SKM-1 (cell line): ENCODE measurements around the gene CSRNP3.
A peak's percentile ranks its signal among the peaks of the same experiment; 100 is the strongest.

Source experiments
- DNase-seq: peaks from one replicate; lab custom pipeline; 2025; ENCODE audit not compliant: unreplicated experiment; lab: John Stamatoyannopoulos, UW

CSRNP3 gene

DNA sequence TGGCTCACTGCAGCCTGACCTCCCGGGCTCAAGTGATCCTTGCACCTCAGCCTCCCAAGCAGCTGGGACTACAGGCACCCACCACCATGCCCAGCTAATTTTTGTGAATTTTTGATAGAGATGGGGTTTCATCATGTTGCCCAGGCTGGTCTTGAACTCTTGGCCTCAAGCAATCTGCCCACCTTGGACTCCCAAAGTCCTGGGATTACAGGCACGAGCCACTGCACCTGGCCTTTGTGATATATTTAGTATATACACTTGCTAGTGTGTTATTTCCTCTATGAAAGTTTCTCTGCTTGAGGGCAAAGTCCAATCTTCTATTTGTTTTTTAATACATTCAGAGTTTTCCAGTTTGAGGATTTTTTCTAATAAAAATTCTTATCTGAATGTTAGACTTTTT is 205.3 kb downstream of the CSRNP3 start:
- no peak for DNase-seq

DNA sequence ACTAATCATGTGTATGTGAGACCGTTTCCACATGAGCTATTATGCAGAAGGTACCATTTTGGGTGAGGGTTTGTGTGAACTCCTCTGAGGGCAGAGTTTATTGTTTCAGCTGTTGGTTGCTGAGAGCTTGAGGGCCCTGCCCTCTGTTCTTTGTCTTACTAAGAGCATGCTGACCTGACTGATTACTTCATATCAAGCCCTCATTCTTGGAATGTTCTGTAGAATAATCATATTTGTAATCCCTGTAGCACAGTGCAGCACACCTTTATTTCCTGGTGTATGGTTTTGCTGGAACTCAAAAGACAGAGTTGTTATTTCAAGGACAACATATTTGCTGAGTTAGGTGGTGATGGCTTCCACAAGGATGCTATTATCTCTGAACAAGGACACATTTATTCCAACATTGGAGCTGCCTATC is 206.1 kb downstream of the CSRNP3 start:
- DNase-seq: no peak

DNA sequence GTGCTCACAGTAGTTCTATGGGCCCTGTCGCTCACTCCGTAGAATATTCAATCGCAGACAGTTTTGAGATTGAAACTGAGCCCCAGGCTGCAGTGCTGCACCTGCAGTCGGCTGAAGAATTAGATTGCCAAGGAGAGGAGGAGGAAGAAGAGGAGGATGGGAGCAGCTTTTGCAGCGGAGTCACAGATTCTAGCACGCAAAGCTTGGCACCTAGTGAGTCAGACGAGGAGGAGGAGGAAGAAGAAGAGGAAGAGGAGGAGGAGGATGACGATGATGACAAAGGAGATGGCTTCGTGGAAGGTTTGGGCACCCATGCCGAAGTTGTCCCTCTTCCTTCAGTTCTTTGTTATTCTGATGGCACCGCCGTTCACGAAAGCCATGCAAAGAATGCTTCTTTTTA is 209.4 kb downstream of the CSRNP3 start:
- no peak for DNase-seq

DNA sequence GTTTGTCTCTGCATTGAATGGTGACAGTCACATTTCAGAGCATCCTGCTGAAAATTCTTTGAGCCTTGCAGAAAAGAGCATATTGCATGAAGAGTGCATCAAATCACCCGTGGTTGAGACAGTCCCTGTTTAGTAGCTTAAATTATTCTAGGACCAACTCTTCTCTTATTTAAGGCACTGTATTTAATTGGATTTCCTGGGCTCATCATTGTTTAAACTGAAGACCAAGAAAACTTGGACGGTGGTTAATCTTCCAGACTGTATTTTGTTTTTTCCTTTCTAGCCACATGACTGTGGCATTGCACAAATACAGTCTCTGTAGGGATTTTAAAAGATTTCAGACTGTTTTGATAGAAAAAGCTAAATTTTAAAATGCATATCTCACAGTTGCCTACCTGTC is 210.1 kb downstream of the CSRNP3 start:
- no peak for DNase-seq

DNA sequence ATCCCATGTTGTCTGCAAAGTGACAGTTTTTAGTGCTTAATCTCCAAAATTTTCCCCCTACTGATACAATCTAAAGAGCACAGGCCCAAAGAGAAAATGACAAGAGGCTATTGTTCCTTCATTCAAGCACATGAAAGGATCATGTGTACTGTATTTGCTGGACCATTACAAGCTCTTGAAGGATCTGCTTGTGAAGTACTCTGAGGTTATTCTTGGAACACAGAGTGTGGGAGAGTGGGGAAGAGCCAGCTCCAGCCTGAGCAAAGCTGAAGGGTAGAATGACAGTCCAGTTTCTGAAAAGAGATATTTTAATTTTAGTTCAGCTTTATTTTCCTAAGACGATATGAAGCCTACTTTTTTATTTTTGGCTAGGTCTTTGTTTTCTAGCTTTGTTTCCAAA is 212.3 kb downstream of the CSRNP3 start:
- DNase-seq: no peak

DNA sequence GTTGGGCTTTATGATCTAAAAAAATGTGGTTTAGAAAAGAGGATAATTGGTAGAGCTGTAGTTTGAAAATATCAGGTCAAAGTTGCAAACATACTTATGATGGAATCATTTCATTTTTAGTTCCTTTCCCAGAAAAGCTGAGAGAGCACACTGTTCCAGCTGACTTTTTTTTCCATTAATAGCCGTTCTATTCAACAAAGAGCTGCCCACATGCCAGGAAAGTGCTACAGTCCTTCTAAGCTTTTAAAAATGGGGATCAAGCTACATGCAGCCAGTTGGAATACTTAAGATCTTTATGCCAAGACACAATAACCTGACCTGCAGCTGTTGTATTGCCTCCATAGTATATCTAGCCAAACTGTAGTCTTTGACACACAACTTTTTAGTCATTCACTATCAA is 213.0 kb downstream of the CSRNP3 start:
- DNase-seq: no peak

DNA sequence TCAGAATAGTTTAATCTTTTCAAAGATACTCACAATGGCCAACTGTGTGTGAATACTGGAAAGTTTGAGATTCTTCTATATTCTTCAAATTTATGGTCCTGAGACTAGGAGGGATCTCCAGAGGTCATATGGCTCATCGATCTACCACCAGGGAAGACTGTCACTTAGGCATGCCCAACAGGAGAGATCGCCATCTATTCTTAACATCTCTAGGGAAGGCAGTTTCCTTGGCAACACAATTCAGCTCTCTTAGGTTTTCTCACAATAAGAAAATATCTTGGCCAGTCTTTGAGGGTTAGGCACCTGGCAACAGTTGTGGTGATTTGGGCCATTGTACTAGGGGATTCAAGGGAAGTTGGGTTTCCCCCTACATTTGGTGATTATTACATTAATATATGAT is 217.3 kb downstream of the CSRNP3 start:
- no peak for DNase-seq

DNA sequence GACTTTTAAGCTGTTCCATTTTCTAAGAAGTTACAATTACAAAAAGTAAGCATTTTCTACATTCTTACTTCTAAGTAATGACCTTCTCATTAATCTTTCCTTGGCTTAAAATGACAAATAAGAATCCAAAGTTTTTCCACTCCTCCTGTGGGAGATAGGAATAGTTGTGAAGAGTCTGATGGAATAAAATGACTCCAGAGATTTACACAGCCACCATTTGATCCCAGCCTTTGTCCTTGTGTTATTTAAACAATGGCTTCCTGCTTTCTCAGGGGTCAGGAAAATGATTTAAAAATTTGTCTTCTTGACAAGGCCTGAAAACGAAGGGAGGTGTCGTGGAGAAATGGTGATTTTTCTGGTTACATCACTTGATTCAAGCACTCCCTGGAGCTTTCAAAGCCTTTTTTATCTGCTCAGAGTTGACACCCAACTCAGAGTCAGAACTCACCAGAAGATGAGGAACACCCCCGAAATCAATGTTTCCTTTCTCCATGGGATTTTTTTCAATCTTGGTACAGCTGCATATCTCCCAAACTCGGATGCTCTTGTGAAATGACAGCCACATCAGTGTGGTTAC is 218.0 kb downstream of the CSRNP3 start:
- no peak for DNase-seq

DNA sequence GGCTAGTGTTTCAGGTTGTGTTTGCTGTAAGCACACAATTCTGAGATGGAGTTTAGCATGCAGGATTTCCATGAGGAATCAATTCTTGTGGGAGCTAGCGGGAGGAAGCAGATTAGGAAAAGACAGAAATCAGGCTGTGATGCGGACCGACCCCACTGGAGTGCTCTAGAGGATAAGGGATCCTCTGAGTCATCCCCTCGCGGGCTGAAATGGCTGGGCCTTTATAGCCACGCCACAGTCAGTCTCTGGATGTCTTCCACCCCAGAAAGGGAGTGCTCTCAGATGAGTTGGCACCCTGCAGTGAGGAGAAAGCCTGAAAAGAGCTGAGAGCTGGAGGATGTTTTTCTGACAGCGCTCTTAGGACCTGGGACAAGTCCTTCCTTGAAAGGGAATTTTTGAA is 222.1 kb downstream of the CSRNP3 start:
- DNase-seq: no peak

DNA sequence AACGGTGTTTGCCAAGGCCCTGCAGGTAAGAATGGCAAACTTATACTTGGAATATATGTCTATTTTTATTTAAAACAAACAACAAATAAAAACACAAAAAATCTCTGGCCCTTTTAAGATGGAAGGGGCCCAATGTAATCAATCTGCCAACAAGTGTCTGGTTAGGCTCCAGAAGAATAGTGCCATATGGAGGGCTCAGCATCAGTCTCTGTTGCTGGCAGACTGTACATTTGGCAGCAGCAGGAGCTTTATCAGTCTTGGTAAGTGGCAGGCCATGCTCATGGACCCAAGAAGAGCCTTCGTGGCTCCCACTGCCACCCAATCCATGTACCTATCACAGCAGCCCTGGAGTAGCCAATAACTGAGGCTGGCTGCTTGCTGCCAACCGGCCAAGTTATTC is 223.4 kb downstream of the CSRNP3 start:
- no peak for DNase-seq

DNA sequence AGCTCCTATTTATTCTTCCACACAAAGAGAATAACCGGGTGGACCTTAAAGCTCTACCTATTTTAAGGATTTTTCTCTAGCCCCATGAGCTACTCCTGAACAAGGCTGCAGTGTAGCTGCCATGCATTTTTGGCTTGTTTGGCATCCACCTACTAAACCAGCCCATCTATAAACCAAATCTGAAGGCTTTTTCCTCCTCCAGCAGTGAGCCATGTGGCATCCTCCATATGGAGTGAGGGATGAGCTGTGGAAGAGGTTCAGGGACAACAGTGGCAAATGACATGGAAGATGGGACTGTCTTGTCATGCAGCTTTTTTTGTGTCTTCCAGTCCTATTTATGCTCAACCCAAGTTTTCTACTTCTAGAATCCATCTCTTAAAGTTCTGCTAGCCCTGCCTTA is 224.3 kb downstream of the CSRNP3 start:
- DNase-seq: no peak

DNA sequence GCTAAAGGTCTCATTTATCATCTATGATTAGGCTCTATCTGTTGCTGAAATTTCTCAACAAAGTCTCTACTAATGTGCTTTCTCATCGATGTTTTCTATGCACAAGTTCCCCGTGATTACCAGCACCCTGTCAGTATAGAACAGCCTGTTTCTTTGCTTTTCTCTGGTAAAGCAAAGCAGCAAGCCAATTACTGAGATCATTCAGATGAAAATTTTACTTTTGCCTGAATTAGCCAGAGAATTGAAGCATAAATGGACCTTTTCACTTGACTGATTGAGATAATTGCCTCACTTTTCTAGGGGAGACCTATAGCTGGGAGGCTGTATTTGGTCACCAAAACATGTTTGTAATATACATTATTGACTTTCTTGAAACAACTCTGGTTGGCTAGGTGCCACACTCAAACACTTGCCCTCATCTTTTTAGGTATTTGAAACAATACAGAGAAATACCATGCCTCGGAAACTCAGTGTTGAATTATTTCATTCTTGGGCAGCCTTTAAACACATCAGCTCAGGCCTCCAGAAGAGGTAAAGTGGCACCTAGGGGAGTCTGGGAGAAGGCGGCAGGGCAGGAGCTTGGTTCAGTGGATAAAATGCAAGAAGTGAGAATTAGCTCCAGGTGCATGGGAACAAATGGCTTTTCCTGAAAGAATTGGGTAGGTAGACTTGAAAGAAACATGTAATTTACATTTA is 228.4 kb downstream of the CSRNP3 start:
- DNase-seq: no peak

DNA sequence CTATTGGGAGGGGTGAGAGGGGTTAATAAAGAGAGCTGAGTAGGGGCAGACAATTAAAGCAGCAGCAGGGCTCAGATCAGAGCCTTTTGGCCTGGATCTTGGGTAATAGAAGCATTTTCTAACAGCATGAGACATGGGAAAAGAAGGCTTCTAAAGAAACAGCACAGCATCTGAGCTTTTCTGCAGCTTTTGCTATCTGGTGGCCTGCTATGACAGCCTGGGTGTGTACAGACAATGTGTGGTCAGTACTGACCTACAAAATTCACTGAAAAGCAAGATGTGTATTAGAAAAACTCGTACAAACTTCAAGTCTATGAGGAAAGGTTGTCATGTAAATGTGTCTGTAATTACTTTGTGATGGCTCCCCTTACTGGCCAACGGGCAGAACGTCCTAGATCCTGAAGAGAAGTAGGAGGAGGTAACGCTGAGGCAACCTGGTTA is 229.0 kb downstream of the CSRNP3 start:
- peak; percentile 48 for DNase-seq

DNA sequence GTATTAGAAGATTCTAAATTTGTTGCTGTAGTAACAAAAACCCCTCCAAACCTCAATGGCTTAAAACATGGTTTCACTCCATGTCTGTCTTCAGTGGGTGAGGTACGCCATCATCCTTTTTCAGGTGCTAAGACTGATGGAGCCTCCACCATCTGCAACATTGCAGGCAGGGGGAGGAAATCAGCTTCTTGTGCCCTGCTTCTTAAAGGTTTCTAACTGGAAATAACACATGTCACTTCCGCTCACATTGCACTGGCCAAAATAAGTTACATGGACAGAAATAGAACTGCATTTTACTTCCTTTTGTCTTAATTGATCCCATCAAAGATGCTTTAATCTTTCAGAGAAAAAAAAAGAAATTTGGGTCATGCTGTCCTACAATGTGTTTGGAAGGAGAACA is 230.4 kb downstream of the CSRNP3 start:
- no peak for DNase-seq

DNA sequence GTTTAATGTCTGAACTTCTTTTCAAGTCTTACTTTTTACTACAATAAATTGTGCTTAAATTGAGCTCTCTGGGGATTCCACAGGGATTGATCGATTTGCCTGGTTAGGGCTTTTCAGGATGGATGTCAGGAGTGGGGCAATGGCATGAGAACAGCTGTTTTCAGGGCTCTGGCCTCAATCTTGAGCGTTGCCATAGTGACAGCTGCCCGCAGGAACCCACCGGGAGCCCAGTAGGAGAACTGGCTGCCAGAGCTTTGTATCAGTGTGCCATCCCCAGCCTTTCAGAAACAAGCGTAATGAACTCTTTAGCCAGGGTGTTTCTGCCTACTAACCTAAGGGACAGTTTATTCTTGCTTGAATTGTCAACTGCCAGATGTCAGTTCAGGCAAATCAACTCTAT is 231.0 kb downstream of the CSRNP3 start:
- no peak for DNase-seq

DNA sequence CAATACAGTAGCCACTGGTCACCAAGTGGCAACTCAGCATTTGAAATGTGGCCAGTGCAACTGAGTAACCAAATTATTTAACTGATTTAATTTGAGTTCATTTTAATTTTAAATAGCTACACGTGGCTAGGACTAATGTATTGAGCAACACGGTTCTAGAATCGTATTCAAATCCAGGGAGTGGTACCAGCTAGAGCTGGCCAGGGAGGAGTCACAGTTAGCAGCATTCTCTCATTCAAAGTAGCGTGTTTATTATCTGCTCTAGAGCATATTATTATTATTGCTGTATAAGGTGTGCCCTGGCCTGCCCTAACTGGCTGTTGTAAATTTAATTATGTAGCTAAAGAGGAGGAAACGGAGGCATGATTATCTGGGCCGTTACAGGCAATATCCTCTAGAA is 231.6 kb downstream of the CSRNP3 start:
- no peak for DNase-seq

DNA sequence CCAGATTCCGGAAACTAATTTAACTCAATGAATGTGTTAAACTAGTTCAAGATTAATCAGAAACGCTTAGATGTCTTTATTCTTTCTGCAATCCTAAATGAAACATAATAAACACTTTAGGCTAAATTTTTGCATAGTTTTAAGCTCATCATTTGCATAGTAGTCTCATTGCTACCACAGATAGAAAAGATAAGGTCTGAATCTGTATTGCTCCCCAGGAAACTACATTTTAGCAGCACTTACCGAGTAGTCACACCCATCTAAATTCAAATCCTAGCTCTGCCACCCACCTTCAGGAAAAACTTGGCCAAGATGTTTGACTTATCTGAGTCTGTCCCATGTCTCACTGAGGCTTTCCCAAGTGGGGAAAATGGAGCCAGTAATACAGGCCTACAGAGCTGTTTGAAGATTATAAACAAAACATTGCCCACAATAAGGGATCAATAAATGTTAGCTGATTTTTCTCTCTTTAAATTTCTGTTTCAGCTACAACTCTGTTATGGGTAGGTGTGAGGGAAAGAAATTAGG is 237.5 kb downstream of the CSRNP3 start:
- DNase-seq: no peak

DNA sequence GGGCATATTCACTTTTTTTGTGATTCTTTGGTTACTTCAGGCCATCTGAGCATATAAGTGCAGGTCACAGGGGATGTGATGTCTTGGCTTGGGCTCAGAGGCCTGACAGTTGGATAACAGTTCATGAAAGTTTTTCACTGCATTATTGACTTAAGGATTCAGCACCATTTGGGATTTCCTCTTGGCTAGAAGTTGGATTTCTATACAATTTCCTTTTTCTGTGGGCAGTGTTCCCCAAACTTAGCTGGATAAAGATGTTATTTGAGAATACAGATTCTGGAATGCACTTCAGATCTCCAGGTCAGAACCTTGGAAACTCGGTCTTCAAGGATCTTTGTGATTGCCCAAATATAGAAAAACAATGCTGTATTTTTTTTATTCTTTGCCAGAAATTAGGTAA is 246.6 kb downstream of the CSRNP3 start:
- no peak for DNase-seq

DNA sequence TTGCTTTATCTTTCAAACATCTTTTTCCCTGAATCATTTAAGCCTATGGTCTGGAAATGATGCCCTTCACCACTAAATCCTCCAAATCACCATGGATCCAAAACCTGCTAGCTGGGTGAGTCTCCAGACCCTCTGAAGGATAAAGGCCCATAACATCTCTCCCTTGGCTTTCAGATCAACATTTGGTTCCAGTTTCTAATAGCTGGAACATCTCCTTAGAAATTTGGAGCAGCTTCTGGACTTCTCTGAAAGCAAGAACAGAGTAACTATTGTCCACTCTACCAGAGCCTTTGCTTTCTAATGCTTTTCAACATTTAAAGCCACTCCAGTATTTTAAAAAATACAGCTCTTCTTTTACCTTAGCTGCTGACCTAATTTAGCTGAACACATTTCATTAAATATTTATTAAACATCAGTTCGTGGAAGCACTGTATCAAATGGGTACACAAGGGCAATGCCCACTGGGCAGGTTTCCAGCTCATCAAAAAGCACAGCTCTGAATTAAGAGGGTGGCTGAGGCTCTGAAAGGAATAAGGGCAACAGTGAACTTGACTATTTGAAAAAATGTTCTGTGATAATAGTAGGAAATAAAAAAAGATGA is 249.2 kb downstream of the CSRNP3 start:
- no peak for DNase-seq

DNA sequence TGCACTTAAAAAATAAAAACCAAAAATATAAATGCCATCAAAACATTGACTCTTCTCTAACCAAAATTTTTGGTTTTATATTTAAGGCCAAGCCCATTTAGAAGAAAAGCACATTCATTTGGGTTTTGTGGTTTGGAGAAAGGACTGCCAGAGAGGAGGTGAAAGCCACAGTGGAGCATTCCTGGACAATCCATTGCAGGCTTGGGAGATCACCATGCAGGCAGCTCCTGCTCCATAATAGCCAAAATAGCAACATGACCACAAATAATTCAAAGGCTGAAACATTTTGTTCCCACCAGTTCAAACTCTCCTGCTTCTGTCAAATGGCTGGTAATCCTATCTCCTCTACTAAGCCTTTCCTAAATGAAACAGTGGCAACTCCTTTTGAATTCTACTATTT is 251.0 kb downstream of the CSRNP3 start:
- no peak for DNase-seq

DNA sequence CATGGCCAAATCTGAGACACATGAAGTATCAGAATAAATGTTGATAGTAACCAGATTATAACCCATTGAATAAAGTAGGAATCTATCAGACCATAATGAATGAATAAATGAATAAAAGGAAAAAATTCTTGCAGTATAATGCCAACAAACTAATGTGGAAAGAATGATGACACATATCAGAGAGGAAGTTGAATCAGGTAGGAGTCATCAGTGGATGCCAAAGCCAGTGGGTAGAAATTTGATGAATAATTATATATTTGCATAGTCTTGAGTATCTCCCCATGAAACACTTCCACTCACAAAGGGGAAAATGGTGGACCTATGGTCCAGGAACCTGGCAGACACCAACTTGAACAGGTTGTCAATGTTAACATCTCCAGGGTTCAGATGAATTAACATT is 255.9 kb downstream of the CSRNP3 start:
- no peak for DNase-seq
